Right lobe of liver (tissue), 6 donors: ENCODE measurements around the gene THAP8. TPM values are rescaled to one million over a fixed set of nuclear protein-coding genes. Genes with fewer than 3 reads are reported as not detected.

Experiments
- ATAC-seq, 4 donors: fragments of 200-7000 bp; cut with Tn5 transposase; one replicate each; pipeline ENCODE4 v1.9.1; 2020; ENCODE audit warnings: mild to moderate bottlenecking in 4 of 4, moderate library complexity in 4 of 4
- DNase-seq, 3 donors: peaks; one replicate each; pipeline ENCODE4 v3.0.0-alpha.2; 2020
- H3K27ac ChIP-seq, 3 donors: fragments of 200-600 bp; one replicate each; pipeline ENCODE4 v1.8.0; 2022
- H3K27me3 ChIP-seq, 2 donors: fragments of 200-600 bp; one replicate each; pipeline ENCODE4 v1.8.0; 2022
- H3K36me3 ChIP-seq, 4 donors: fragments of 200-600 bp; sonication (generic) in 1 of 4; one replicate each; pipeline versions ENCODE4 v1.5.1 to v1.8.0; 2017 to 2022; ENCODE audit warnings: control low read depth in 1 of 4
- H3K4me1 ChIP-seq, 4 donors: fragments of 200-600 bp; sonication (generic) in 1 of 4; one replicate each; pipeline versions ENCODE4 v1.5.1 to v1.8.0; 2017 to 2022; ENCODE audit warnings: control low read depth in 1 of 4
- H3K4me3 ChIP-seq, 3 donors: fragments of 200-600 bp; one replicate each; pipeline ENCODE4 v1.8.0; 2022
- H3K9me3 ChIP-seq, 4 donors: fragments of 200-600 bp; sonication (generic) in 1 of 4; one replicate each; pipeline versions ENCODE4 v1.5.1 to v1.8.0; 2017 to 2022; ENCODE audit warnings: control low read depth in 1 of 4
- CTCF ChIP-seq, 4 donors: fragments of 200-600 bp in 3 of 4; fragments of 450-650 bp in 1 of 4; IDR thresholded peaks; one replicate each; pipeline versions ENCODE4 v1.5.1 to v1.8.0; 2016 to 2022; ENCODE audit warnings: antibody characterized with exemption in 4 of 4, mild to moderate bottlenecking in 2 of 4
- POLR2A ChIP-seq: fragments of 450-650 bp; IDR thresholded peaks from one replicate; pipeline ENCODE4 v1.6.1; 2017; ENCODE audit warnings: antibody characterized with exemption, mild to moderate bottlenecking
- WGBS: methylation state at CpG from one replicate; pipeline ENCODE4 v1.1.6; 2018; ENCODE audit warnings: low coverage, low lambda C conversion rate; ENCODE audit not compliant: insufficient coverage; ENCODE audit errors: missing lambda C conversion rate; 5-methylcytosine and 5-hydroxymethylcytosine counted together
- intact Hi-C, 2 donors: fragments of 100-400 bp; cut with DNase I; formaldehyde crosslinking; loops; one replicate each; pipeline versions ENCODE4 v1.11.2 to v1.14.1; 2022
- total RNA-seq, 6 experiments: library from RNA; depleted of rRNA in 2 of 6; stranded (reverse); fragments of >200 nt in 2 of 6; fragmentation: NEBNext Ultra II Directional in 3 of 6; extraction: Animal tissue kit (Norgen Biotek cat#: 25700) in 3 of 6; gene quantifications; one replicate each; pipeline versions ENCODE4 v1.1.0 to v1.2.4, GENCODE V29; 2016 to 2023
- donor health status: DM: no; HTN: yes; CAD: no.
- donor health status: DM: no; HTN: no; CAD: no.
- donor health status: DM: no; HTN: no; CAD: no.
- donor health status: DM: no; HTN: yes; CAD: no.
- donor health status: DM: no; HTN: yes; CAD: no.

THAP8 gene
- total RNA-seq, 6 experiments from 2014 or later, result 2.5 to 9.0 (median 4.2) TPM

GRCh38 chr19:36082916-36083315, 28.8 kb upstream of the THAP8 start:
- no peak overlapping the region for H3K4me3 ChIP-seq
- H3K27me3 ChIP-seq, result no peaks in the 10 kb centered on the region
- peaks cover 0 to 5% (median 0%) of the 10 kb centered on the region in 4 donors for H3K4me1 ChIP-seq
- intact Hi-C loops, result no loop called here
- ATAC-seq (no peak), DNase-seq (no peak)
- no peak overlapping the region for H3K27ac ChIP-seq
- WGBS, result 100% methylated on average over 5 of the region's 13 CpGs
- H3K36me3 ChIP-seq, result no peaks in the 10 kb centered on the region
- no peaks in the 10 kb centered on the region for H3K9me3 ChIP-seq
- TF ChIP-seq POLR2A, result no peak
- TF ChIP-seq CTCF (IDR thresholded peaks at IDR 0.05), result no peak

- no peak overlapping the region for H3K4me3 ChIP-seq
- WGBS, result 91% methylated on average over 7 of the region's 7 CpGs
- H3K27me3 ChIP-seq, result no peaks in the 10 kb centered on the region
- TF ChIP-seq CTCF (IDR thresholded peaks at IDR 0.05) (no peak), POLR2A (no peak)
- no peaks in the 10 kb centered on the region for H3K9me3 ChIP-seq
- H3K27ac ChIP-seq, result no peak overlapping the region
- no peak for DNase-seq
- H3K4me1 ChIP-seq, result peaks cover 0 to 5% (median 0%) of the 10 kb centered on the region in 4 donors
- ATAC-seq, result no peak
- intact Hi-C loops, result no loop called here
- H3K36me3 ChIP-seq, result no peaks in the 10 kb centered on the region
These were observed 27.8 kb upstream of the THAP8 start for GRCh38 chr19:36081894-36082293.

DNA sequence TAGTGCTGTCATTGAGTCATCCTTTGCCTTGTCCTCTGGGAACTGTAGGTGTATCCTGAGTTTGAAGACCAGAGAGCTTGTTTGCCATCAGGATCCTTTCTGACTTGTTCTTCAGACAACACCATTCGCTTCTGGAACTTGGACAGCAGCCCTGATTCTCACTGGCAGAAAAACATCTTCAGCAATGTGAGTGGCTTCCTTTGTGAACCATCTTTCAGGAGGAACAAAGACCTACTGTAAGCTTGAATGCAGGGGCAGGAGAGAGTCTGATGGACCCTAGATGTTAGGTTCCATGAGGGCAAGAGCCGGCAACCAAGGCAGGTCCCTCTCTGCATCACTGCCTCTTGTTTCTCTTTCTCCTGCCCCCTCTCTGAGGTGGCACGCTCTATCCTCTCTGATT, 27.3 kb upstream of the THAP8 start:
- Histone ChIP-seq H3K27me3 (no peaks in the 10 kb centered on the region), H3K4me1 (peaks cover 0 to 5% (median 0%) of the 10 kb centered on the region in 4 donors), H3K36me3 (no peaks in the 10 kb centered on the region), H3K4me3 (no peak overlapping the region), H3K9me3 (no peaks in the 10 kb centered on the region), H3K27ac (no peak overlapping the region)
- WGBS, result 100% methylated on average over 1 of the region's 3 CpGs
- ATAC-seq, result no peak
- TF ChIP-seq CTCF (IDR thresholded peaks at IDR 0.05), result no peak
- TF ChIP-seq POLR2A, result no peak
- no peak for DNase-seq
- intact Hi-C loops, result no loop called here

DNA sequence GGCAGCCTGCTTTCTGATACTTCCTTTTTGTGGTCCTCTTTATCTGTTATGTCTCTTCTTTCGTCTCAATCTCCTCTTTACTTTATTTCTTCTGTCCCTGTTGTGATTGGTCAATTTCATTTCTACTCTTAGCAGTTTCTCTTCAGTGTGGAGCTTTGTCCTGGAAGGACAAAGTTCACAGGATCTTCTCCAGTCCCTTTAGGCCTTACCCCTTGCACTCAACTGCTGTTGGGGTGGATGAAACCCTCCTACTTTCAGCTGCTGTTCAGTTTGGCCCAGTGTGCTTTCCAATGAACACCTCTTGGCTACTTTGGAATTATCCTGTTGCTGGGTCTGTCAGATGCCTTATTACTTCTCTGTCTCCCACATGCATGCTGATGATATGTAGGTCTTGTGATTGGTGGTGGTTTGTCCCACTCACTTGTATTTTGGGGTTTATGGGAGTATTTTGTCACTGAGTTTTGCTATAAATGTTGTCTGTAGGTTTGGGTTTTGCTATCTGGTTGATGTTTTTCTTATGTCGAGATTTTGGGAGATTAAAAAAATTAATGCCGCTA, 25.4 kb upstream of the THAP8 start:
- DNase-seq (no peak), ATAC-seq (no peak)
- no peak overlapping the region for H3K27ac ChIP-seq
- no peaks in the 10 kb centered on the region for H3K36me3 ChIP-seq
- no peaks in the 10 kb centered on the region for H3K9me3 ChIP-seq
- WGBS, result 90% methylated on average over 3 of the region's 3 CpGs
- TF ChIP-seq CTCF (IDR thresholded peaks at IDR 0.05), result no peak
- TF ChIP-seq POLR2A, result no peak
- intact Hi-C loops, result no loop called here
- no peak overlapping the region for H3K4me3 ChIP-seq
- peaks cover 0 to 5% (median 0%) of the 10 kb centered on the region in 4 donors for H3K4me1 ChIP-seq
- no peaks in the 10 kb centered on the region for H3K27me3 ChIP-seq
